HG03342 (cell line): ENCODE data around the gene MSH3.
"Not testable (repeated sequence)": the region's sequence is repeated elsewhere in the genome, so short reads cannot be mapped to it uniquely, and the experiment has no call there.

Experiments
- ATAC-seq: cut with Tn5 transposase; IDR thresholded peaks from one replicate; pipeline ENCODE4 v1.9.1; 2021; ENCODE audit warnings: mild to moderate bottlenecking, moderate library complexity; ENCODE audit not compliant: unreplicated experiment

MSH3 gene

DNA sequence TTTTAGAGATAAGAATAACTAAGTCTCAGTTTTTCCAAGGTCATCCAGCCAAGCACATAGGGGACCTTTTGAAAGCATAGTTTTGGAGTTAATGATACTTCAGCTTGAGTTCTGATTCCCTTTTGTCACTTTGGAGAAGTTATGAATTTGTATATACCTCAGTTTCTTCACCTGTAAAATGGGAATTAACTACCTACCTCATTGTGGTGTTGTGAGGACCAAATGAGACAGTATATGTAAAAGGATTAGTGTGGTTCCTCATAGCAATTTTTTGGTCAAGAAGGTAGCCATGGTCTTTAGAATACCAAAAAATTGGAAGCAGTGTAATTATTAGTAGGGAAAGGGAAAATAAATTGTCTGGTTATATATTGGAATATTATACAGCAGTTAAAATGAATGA, 98.0 kb downstream of the MSH3 start:
- no peak for ATAC-seq

DNA sequence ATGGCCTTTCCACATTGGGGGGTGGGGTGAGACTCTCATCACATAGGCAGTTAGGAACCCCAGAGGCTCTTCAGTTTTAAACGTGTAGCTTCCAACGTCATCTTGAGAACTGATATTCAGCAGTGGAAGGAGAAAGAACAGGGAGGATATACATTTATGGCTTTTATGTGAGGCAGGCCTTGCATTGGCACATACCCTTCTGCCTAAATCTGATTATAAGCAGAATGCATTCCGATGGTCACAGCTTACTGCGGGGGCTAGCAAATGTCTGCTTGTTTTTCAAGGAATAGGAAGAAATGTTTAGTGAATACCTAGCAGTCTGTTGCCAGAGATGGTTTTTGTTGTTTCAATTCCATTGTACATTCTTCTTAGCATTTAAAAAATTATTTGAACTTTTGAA, 99.3 kb downstream of the MSH3 start:
- no peak for ATAC-seq

DNA sequence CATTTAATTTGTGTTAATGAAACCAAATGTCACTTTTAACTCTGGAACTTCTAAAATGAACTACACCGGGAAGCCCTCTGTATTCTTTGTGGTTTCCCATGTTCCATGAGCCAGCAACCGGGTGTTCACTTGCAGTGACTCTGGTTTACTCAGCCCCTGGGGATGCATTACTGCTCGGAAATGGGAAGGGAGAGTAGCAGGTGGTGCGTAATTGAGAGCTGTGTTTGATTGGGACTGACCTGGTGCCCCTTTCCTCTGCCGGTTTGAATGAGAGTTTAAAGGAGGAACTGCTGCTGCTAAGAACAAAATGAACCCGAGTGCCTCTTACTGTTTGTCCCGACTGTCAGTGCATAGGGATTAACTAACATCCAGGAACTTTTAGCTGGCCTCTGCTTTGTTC, 100.4 kb downstream of the MSH3 start:
- ATAC-seq: peak; percentile 45

DNA sequence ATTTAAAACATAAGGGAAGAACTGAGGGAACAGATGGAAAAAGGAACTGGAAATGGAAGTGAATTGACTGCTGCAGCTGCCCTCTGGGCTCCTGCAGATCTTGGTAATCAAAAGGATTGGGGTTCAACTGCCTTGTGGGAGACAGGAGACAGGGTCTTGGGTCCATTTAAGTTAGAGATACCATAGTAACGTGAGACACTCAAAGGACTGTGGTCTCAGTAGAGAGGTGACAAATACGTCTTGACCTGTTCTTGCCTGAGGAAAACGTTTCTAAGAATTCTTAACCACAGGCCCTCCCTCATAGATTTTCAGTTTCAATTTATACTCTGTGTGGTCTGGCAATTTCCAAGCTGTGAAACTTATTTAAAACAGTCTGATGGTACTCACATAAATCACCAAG, 101.2 kb downstream of the MSH3 start:
- peak; percentile 96 for ATAC-seq

DNA sequence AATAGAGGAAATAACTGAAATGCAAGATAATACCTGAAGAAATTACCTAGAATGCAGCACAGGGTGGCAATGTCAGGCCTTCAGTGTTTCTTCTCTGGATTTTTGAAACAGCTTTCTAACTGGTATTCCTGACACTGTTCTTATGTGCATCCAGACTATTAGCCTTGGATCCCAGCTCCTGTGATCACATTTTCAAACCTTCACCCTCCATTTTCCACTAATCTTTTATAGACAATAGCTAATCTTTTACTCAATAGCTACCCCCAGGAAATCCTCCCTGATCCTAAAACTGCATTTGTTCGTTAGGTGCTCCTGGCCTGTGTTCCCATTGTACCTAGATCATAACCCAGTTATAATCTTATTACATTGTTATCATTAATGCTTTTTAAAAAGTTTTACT, 101.8 kb downstream of the MSH3 start:
- ATAC-seq: no peak

DNA sequence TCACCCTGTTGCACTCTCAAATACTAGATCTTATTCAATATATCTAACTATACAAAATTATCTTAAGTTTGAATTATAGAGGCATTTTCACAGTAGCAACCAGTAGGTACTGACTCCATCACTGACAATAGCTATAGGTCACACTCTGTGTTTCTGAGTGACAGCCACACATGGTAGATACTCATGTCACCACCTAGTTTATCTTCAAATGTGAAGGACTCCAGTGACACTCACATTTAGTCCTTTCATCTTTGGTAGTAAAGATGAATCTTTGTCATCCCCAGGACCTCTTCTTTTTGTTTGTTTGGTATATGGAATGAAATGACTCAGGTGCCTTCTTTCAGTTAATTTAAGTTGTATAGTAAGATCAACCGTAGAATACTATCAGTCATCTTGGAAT, 102.8 kb downstream of the MSH3 start:
- no peak for ATAC-seq

DNA sequence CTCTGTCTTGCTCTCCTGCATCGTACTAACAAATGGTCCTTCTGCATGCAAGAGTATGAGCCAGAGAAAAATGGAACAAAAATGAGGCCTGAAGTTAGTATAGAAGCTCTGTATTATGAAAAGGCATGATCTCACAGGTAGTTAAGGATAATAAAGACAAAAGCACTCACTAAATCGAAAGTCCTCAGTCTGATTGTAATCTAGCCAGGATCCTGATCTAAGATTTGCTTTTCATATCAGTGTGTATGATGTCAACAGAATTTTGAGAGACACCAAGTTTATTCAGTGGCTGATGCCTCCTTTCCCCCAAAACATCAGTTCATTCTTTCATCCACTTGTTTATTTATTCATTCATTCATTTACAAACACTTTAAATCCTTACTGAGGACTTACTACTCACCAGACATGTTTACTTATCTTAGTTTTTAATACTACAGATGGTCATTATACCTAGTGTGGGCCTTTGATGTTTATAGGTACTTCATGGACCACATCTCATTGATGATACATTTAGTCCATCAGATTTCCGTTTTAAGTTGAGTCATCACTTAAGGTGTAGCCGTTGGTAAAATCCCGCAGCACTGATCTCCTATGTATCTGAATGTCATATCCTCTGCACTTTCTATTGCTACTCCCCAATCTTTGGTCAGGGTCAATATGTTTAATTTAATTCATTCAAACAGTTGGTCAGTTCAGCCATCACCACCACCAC, 105.6 kb downstream of the MSH3 start:
- ATAC-seq: no peak

DNA sequence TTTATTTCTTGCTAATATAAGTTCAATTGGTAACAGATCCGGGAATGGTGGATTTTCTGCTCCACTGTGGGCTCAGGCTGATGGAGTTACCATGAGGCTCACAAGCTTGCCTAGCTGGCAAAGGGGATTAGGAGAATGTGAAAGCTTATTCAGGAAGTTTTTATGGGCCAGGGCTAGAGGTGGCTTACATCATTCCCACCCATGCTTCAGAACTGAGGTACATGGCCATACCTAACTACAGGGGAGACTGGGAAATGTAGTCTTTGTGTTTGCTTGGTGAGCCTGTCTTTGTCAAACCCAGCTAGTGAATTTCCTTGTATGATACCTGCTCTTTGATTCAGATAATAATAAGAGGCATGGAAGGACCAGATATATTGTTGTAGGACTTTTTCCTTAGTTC, 106.2 kb downstream of the MSH3 start:
- no peak for ATAC-seq

DNA sequence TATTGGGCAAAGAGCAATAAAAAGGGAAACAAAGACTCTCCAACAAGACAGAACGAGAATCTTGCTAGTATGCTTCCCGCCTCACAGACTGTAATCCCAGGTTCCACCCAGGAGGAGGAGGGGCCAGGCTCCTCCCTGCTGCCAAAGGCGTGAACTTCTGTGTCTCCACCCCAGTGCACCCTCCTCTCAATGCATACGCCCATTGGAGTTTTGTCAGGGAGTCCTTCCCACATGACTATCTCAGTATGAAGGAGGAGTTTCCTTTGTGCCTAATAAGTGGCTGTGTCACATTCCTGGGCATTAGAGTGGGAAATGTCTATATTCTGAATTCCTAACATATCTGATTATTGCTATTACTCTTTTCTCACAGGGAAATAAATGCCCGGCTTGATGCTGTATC, 106.7 kb downstream of the MSH3 start:
- ATAC-seq: no peak

DNA sequence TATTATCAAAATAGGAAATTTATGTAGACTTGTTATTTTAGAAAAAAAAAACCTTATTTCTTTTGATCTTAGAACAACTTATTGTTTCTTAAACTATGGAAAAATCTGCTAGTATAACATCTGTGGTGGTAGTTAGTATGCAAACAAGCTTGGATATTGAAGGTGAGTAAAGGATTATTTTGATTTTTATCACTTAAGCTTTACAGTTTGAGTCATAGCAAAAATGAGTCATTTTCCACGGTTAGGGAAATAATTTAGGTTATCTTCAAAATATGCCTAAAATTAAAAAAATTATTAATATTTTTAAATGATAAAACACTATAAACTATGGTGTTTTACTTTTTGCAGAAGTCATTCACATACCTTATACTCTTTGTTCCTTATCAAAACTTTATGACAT, 107.5 kb downstream of the MSH3 start:
- no peak for ATAC-seq

DNA sequence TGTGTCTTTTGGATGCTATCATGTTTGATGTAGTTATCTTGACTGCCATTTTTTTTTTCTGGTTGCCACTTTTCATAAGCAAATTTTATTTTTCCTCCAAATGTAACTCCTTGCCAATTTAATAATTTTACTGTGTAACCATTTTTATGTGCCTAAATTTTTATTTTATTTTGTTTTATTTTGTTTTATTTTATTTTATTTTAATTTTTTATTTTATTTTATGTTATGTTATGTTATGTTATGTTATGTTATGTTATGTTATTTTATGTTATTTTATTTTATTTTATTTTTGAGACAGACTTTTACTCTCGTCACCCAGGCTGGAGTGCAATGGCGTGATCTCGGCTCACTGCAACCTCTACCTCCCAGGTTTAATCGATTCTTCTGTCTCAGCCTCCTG, 108.1 kb downstream of the MSH3 start:
- ATAC-seq: no peak

DNA sequence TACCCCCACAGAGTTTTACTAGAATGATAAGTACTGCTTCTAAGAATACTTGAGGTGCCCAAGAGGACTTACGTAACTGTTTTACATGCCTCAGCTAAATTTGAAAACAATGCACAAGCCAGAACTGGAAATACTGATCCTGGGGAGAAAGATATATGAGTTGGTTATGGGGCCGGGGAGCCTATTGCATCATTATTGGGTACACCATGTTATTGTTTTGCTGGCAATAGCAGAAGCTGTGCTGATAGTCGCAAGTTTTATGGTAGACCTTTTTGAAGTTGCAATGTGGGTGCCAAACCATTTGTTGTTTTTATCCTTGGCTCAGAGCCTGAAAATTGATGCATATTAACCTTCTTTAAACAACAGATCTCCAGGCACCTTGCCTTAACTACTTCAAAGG, 108.8 kb downstream of the MSH3 start:
- ATAC-seq: no peak

DNA sequence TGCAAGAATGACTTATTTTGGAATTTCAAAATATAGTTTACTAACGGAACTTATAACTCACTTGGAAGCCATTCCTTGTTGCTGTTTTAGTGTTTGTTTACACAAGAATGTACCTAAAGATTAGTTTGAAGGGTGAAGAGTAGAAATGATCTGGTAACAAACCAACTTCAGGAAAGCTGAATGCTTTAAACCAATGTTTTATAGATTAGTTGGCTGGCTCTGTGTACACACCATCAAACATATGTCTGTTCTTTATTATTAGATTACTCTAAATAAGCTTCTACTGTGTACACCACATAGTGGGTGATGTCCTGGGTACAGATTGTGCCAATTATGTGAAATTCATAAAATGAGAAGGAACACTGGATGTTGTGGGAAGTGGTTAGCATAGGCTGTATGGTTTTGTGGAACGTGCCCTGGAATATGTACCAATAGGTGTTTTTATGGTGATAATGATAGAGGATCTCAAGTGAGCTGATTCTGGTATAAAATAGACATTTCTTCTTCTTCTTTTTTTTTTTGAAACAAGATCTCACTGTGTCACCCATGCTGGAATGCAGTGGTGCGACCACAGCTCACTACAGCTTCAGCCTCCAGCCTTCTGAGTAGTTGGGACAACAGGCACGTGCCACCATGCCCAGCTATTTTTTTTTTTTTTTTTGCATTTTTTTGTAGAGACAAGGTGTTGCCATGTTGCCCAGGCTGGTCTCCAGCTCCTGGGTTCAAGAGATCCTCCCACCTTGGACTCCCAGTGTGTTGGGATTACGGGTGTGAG, 109.6 kb downstream of the MSH3 start:
- ATAC-seq: no peak

DNA sequence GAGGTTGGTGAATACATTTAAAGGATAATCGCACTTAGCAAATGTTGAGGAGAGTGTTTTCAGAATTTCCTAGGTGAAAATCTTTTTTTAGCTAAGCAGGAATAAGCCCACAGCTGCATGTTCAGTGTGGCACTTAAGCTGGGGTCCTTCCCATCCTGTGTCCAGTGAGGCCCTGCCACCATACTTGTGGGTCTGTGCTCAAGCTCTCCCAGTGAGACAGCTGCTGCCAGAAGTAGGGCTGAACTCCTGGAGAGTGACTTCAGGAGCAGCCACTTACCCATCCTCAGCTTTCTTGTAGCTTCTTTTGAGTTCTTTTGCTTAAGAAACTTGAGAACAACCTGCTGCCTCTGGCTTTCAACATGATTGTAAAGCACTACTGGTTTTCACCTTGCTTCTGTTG, 110.3 kb downstream of the MSH3 start:
- no peak for ATAC-seq

DNA sequence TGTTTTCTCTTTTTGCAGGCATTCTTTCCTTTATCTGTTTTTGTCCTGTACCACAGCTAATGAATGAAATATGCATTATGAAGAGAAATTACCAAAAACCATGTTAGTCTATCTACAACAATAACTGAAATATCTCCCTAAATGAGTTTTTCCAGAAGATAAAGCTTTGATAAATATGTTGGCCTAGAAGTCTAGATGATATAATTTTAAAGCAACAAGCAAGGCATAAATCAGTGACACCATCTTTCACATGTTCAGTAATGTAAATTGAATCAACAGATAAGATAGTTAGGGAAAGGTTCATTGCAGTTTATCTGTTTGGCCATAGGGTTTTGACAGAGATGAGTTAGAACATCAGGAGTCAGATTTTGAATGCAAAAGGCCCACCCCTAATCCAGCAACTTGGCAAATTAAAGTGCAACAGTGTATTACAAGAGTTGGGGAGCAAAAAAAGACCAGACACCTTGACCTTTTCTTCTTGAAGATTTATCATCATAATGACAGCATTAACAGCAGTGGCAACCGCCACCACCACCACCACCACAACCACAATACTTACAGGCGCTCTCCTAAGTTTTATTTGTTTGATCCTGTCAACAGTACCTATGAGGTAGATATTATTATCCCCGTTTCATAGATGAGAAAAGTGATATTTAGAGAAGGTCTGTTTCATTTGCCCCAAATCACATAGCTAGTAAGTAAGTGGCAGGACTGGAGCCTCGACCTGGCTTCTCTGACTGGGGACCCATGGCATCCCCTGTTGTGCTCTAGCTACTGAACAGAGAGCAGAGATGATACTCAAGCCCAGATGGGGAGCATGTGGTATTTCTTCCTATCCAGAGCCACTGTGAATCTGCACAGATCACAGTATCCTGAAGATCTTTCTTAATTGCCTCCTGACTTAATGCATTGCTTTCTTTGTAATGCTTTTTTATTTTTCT, 123.2 kb downstream of the MSH3 start:
- ATAC-seq: no peak

DNA sequence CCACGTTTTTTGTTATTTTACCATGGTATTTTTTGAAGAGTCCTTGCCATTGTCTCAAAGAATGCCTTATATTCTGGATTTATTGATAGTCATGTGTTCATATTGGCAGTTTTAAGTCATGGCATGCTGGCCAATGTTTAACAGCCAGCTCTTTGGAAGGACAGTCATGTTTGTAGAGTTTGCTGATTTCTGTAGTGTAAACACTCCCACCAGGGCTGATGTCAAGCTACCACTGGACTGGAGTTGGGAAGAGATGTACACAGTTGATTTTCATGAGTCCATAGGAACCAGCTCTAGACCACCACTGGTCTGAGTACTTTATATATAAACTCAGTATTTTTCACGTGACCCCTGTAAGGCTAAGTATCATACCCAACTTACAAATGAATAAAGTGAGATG, 125.6 kb downstream of the MSH3 start:
- ATAC-seq: no peak

DNA sequence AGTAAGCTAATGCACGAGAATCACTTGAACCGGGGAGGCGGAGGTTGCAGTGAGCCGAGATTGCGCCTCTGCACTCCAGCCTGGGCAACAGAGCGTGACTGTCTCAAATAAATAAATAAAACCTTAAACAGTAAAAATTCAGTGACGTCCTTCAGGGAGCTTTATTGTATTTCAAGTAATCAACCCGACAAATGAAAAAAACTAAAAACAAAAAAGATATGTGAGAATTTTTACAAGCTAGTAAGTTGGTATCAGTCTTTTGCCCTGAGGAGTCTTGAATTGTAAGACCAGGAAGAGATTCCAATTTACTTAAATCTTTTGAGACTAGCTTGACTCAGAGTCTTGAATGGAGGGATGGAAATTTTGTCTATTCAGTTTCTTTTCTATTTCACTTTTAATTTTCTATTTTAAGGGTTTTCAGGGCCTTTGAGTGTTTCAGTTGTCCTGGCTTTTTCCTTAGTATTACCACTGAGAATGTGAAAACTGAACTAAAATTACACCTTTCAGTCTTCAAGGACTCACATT, 126.4 kb downstream of the MSH3 start:
- ATAC-seq: no peak

DNA sequence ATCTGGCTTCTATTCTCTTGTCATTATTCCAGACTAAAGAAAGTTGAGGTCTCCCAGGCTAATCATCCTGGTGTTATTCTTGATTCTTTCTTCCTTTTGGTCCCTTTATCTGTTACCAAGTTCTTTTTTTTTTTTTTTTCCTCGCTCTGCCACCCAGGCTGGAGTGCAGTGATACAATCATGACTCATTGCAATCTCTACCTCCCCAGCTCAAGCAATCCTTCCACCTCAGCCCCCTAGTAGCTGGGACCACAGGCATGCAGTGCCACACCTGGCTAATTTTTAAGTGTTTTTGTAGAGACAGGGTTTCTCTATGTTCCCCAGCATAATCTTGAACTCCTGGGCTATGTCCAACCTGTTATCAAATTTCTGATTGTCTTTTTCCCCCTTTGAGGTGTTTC, 126.9 kb downstream of the MSH3 start:
- no peak for ATAC-seq

DNA sequence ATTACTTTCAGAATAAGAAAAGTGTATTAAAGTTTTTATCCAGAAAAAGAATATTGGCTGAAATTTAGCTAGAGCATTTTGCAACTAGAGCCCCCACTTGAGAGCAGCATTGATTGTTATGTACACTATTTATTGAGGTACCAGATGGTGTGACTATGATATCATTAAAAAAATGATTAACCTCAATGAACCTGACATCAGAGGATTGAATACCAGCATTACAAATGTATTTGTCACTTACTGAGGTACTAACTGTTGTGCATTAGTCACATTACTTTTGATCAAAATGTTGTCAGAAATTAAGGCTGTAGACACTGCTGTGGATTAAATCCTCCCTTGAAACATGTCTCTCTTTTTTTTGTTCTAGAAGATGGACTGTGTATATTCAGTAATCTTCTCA, 128.2 kb downstream of the MSH3 start:
- no peak for ATAC-seq

DNA sequence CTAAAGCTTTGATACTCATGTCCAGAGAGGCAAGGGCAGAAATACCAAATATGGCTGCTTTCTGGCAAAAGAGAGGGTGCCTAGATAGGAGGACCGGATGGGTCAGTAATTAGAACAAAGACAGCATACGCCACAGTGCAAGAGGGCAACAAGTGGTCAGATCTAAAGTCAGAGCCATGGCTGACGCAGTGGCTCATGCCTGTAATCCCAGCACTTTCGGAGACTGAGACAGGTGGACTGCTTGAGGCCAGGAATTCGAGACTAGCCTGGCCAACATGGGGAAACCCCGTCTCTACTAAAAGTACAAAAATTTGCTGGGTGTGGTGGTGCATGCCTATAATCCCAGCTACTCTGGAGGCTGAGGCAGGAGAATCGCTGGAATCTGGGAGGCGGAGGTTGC, 129.3 kb downstream of the MSH3 start:
- ATAC-seq: not testable (repeated sequence)

DNA sequence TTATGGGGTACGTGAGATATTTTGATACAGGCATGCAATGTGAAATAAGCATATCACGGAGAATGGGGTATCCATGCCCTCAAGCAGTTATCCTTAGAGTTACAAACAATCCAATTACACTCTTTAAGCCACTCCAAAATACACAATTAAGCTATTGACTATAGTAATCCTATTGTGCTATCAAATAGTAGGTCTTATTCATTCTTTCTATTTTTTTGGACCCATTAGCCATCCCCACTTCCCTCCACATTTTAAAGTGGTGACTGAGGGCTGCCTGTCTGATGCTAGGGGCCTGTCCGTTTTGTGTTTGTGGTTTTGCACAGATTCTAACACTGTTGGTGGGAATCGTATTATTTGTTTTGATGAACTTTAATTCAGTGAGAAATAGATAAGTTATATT, 130.0 kb downstream of the MSH3 start:
- no peak for ATAC-seq
